SJCRH30 (cell line): Measurements from ENCODE around the gene CDKN2B. TPM values are rescaled to one million over a fixed set of nuclear protein-coding genes. Genes with fewer than 3 reads are reported as not detected.

Experiments used
- DNase-seq, 2 experiments: peaks; one replicate each; pipeline ENCODE4 v3.0.0-alpha.2; 2015 to 2020
- H3K27ac ChIP-seq: fragments of 250-450 bp; sonication (Bioruptor Pico); 2 replicates; pipeline ENCODE4 v1.5.1; 2020; ENCODE audit warnings: mild to moderate bottlenecking, moderate library complexity
- H3K27me3 ChIP-seq: fragments of 250-450 bp; sonication (Bioruptor Pico); 2 replicates; pipeline ENCODE4 v1.5.1; 2020; ENCODE audit warnings: mild to moderate bottlenecking, moderate library complexity
- H3K36me3 ChIP-seq: fragments of 250-450 bp; sonication (Bioruptor Pico); 2 replicates; pipeline ENCODE4 v1.5.1; 2020; ENCODE audit warnings: mild to moderate bottlenecking, moderate library complexity
- H3K4me1 ChIP-seq: fragments of 250-450 bp; sonication (Bioruptor Pico); 2 replicates; pipeline ENCODE4 v1.5.1; 2020; ENCODE audit warnings: mild to moderate bottlenecking, moderate library complexity
- H3K4me3 ChIP-seq: fragments of 250-450 bp; sonication (Bioruptor Pico); 2 replicates; pipeline ENCODE4 v1.5.1; 2020; ENCODE audit warnings: mild to moderate bottlenecking, moderate library complexity
- H3K9me3 ChIP-seq: fragments of 250-450 bp; sonication (Bioruptor Pico); replicated peaks from 2 replicates; pipeline ENCODE4 v1.5.1; 2020; ENCODE audit warnings: mild to moderate bottlenecking, moderate library complexity
- total RNA-seq: library from RNA; depleted of rRNA; stranded (reverse); fragments of >200 nt; shearing (Covaris generic); gene quantifications from 2 replicates; pipeline ENCODE4 v1.2.3, GENCODE V29; 2014

The CDKN2B gene
- total RNA-seq, 1 experiment from 2014 or later: 1.3 TPM

GRCh38 chr9:21974722-21975409 lies 34.2 kb downstream of the CDKN2B start:
- Histone ChIP-seq H3K27ac (peak overlapping the region; percentile 70), H3K27me3 (no peaks in the 10 kb centered on the region), H3K4me1 (peaks cover 9% of the 10 kb centered on the region), H3K36me3 (peaks cover 23% of the 10 kb centered on the region), H3K9me3 (no peaks in the 10 kb centered on the region), H3K4me3 (peak overlapping the region; percentile 77)
- DNase-seq: peak; percentile 85 to 86

- Histone ChIP-seq H3K36me3 (peaks cover 28% of the 10 kb centered on the region), H3K4me1 (peaks cover 9% of the 10 kb centered on the region), H3K4me3 (peak overlapping the region; percentile 77), H3K27me3 (no peaks in the 10 kb centered on the region), H3K27ac (peak overlapping the region; percentile 70), H3K9me3 (no peaks in the 10 kb centered on the region)
- peak; percentile 63 to 71 for DNase-seq
These were observed 34.8 kb downstream of the CDKN2B start for GRCh38 chr9:21974343-21974721.

- no peak for DNase-seq
- no peak overlapping the region for H3K4me3 ChIP-seq
- H3K9me3 ChIP-seq: no peaks in the 10 kb centered on the region; the same call in 1 of the 2 replicates
- H3K4me1 ChIP-seq: peaks cover 9% of the 10 kb centered on the region
- H3K27me3 ChIP-seq: no peaks in the 10 kb centered on the region
- H3K27ac ChIP-seq: no peak overlapping the region
- H3K36me3 ChIP-seq: peaks cover 45% of the 10 kb centered on the region
These were observed 36.7 kb downstream of the CDKN2B start for GRCh38 chr9:21972361-21972760.

- no peak for DNase-seq
- Histone ChIP-seq H3K27ac (no peak overlapping the region), H3K36me3 (peaks cover 52% of the 10 kb centered on the region), H3K4me3 (no peak overlapping the region), H3K4me1 (peaks cover 9% of the 10 kb centered on the region), H3K27me3 (no peaks in the 10 kb centered on the region), H3K9me3 (no peaks in the 10 kb centered on the region; the same call in 1 of the 2 replicates)
These were observed 38.1 kb downstream of the CDKN2B start for GRCh38 chr9:21970800-21971640.

GRCh38 chr9:21969951-21970799 lies 38.9 kb downstream of the CDKN2B start:
- Histone ChIP-seq H3K4me1 (peaks cover 9% of the 10 kb centered on the region), H3K4me3 (no peak overlapping the region), H3K27me3 (no peaks in the 10 kb centered on the region), H3K27ac (no peak overlapping the region), H3K36me3 (peaks cover 52% of the 10 kb centered on the region), H3K9me3 (no peaks in the 10 kb centered on the region; the same call in 1 of the 2 replicates)
- DNase-seq: no peak

- no peak for DNase-seq
- Histone ChIP-seq H3K36me3 (peaks cover 52% of the 10 kb centered on the region), H3K27ac (no peak overlapping the region), H3K4me1 (peaks cover 9% of the 10 kb centered on the region), H3K9me3 (no peaks in the 10 kb centered on the region; the same call in 1 of the 2 replicates), H3K27me3 (no peaks in the 10 kb centered on the region), H3K4me3 (no peak overlapping the region)
These were observed 39.8 kb downstream of the CDKN2B start for GRCh38 chr9:21969011-21969940.

GRCh38 chr9:21968331-21969010 lies 40.6 kb downstream of the CDKN2B start:
- Histone ChIP-seq H3K27me3 (no peaks in the 10 kb centered on the region), H3K4me1 (peaks cover 9% of the 10 kb centered on the region), H3K27ac (no peak overlapping the region), H3K4me3 (no peak overlapping the region), H3K36me3 (peaks cover 52% of the 10 kb centered on the region), H3K9me3 (no peaks in the 10 kb centered on the region; the same call in 1 of the 2 replicates)
- no peak for DNase-seq

- H3K27me3 ChIP-seq: no peaks in the 10 kb centered on the region
- H3K36me3 ChIP-seq: peaks cover 52% of the 10 kb centered on the region
- no peak overlapping the region for H3K4me3 ChIP-seq
- H3K4me1 ChIP-seq: peaks cover 5% of the 10 kb centered on the region
- H3K27ac ChIP-seq: no peak overlapping the region
- no peak for DNase-seq
- H3K9me3 ChIP-seq: no peaks in the 10 kb centered on the region; the same call in 1 of the 2 replicates
These were observed 41.4 kb downstream of the CDKN2B start for GRCh38 chr9:21967702-21968101.

- Histone ChIP-seq H3K27me3 (no peaks in the 10 kb centered on the region), H3K36me3 (peaks cover 48% of the 10 kb centered on the region), H3K4me1 (peaks cover under 1% of the 10 kb centered on the region; the same call in 1 of the 2 replicates), H3K4me3 (no peak overlapping the region), H3K9me3 (no peaks in the 10 kb centered on the region; the same call in 1 of the 2 replicates), H3K27ac (no peak overlapping the region)
- no peak for DNase-seq
These were observed 41.9 kb downstream of the CDKN2B start for GRCh38 chr9:21967169-21967568.

GRCh38 chr9:21966140-21966851 lies 42.8 kb downstream of the CDKN2B start:
- H3K27me3 ChIP-seq: no peaks in the 10 kb centered on the region
- no peaks in the 10 kb centered on the region; the same call in 1 of the 2 replicates for H3K9me3 ChIP-seq
- H3K36me3 ChIP-seq: peaks cover 44% of the 10 kb centered on the region
- no peak overlapping the region for H3K27ac ChIP-seq
- no peak overlapping the region for H3K4me3 ChIP-seq
- no peak for DNase-seq
- H3K4me1 ChIP-seq: no peaks in the 10 kb centered on the region

- Histone ChIP-seq H3K9me3 (no peaks in the 10 kb centered on the region; the same call in 1 of the 2 replicates), H3K36me3 (peaks cover 38% of the 10 kb centered on the region), H3K27ac (no peak overlapping the region), H3K4me3 (no peak overlapping the region), H3K4me1 (no peaks in the 10 kb centered on the region), H3K27me3 (no peaks in the 10 kb centered on the region)
- no peak for DNase-seq
These were observed 43.6 kb downstream of the CDKN2B start for GRCh38 chr9:21965401-21965951.

GRCh38 chr9:21964925-21965385 lies 44.1 kb downstream of the CDKN2B start:
- Histone ChIP-seq H3K36me3 (peaks cover 32% of the 10 kb centered on the region), H3K27me3 (no peaks in the 10 kb centered on the region), H3K4me3 (no peak overlapping the region), H3K27ac (no peak overlapping the region), H3K4me1 (no peaks in the 10 kb centered on the region), H3K9me3 (no peaks in the 10 kb centered on the region; the same call in 1 of the 2 replicates)
- no peak for DNase-seq
